Omental fat pad (tissue), 4 donors: ENCODE results near the gene RADIL. TPM values are rescaled to one million over a fixed set of nuclear protein-coding genes. Genes with fewer than 3 reads are reported as not detected.

ENCODE experiments used
- ATAC-seq: fragments of 150-250 bp; one replicate; pipeline ENCODE4 v1.9.1; 2016; ENCODE audit warnings: mild to moderate bottlenecking, moderate library complexity; ENCODE audit not compliant: low FRiP score
- DNase-seq: peaks from one replicate; pipeline ENCODE4 v3.0.0-alpha.2; 2019; ENCODE audit warnings: low spot score
- CTCF ChIP-seq, 3 donors: fragments of 450-650 bp; IDR thresholded peaks; one replicate each; pipeline ENCODE4 v1.5.1; 2016 to 2017; ENCODE audit warnings: antibody characterized with exemption in 3 of 3, mild to moderate bottlenecking in 3 of 3, moderate library complexity in 2 of 3
- total RNA-seq, 4 donors: library from RNA; depleted of rRNA; stranded (reverse); fragments of >200 nt; gene quantifications; one replicate each; pipeline ENCODE4 v1.1.0, GENCODE V29; 2016

RADIL gene
- total RNA-seq, 4 donors from 2014 or later, result 1.1 to 12.3 (median 4.4) TPM

GRCh38 chr7:4790516-4790991 lies 93.0 kb downstream of the RADIL start:
- ATAC-seq (no peak), DNase-seq (no peak)
- no peak for TF ChIP-seq CTCF (IDR thresholded peaks at IDR 0.05)

DNA sequence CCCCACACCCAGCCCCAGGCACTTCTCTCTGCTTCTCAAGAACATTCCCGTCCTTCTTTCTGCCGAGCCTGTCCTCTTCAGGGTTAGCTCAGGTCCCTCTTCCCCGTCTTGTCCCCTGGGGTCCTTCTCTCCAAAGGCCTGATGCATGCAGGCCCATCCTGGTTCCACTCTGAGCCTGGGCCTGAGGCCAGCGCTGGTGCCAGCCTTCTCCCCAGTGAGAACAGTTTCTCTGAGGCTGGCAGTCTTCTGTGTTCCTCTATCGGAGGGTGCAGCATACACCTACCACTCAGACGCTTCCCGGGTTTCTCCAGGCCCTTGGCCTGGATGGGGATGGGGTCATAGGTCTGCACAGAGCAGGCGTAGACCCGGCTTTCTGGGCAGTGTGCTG lies 93.4 kb downstream of the RADIL start:
- no peak for DNase-seq
- TF ChIP-seq CTCF (IDR thresholded peaks at IDR 0.05), result no peak
- ATAC-seq, result no peak

DNA sequence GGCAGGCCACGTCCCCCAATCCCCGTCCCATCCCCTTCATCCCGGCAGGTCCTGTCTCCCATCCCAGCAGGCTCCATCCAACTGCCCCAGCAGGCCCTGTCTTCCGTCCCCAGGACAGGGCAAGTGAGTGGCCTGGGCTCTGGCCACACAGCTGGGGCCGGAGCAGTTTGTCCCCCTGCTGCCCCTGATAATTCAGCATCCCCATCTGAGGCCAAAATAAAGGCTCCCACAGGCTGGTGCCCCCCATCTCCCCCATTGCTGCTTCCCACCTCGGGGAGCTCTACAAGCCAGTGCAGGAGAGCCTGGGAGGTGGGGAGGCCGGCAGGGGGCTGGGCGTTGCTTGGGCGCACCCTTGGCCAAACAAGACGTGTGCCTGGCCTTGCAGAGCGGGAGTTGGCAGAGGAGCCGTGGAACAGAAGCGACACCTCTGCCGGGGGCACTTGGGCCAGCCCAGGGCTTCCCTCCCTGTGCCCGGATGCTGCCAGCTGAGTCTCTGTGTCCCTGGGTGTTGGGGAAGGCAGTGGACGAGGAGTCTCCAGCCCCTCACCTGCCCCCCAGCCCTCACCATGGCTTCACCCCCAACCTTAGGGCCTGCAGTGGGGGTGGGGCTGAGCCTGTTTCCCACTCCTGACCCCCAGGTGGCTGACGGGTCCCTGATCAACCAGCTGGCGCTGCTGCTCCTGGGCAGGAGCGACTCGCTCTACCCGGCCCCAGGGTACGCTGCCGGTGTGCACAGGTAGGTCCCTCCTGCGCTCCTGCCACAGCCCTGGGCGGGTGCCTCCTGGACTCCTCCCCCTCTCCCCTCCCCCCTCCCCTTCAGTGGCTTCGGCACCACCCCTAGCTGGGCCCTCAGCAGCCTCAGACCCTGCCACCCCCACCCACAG lies 94.1 kb downstream of the RADIL start:
- DNase-seq, result no peak
- no peak for TF ChIP-seq CTCF (IDR thresholded peaks at IDR 0.05)
- ATAC-seq, result no peak

- ATAC-seq, result no peak
- TF ChIP-seq CTCF (IDR thresholded peaks at IDR 0.05), result no peak
Observed at GRCh38 chr7:4788627-4789189, 94.8 kb downstream of the RADIL start.

GRCh38 chr7:4787947-4788626 lies 95.4 kb downstream of the RADIL start:
- no peak for TF ChIP-seq CTCF (IDR thresholded peaks at IDR 0.05)
- DNase-seq, result no peak

More at GRCh38 chr7:4788627-4789189, 94.8 kb downstream of the RADIL start:
- DNase-seq, result no peak

DNA sequence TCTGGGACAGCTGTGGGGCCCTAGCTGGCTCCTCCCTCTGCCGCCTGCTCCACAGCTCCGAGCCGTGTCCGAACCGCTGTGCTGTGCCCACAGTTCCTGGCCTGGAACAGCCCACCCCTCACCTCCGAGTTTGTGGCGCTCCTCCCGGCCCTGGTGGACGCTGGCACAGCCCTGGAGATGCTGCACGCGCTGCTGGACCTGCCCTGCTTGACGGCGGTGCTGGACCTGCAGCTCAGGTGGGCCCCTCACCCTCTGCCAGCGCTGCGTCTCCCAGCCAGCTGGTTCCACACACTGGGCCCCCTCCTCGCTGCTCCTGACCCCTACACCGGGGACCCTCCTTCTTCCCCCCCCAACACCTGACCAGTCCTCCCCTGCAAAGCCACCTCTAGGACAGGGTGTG lies 96.0 kb downstream of the RADIL start:
- TF ChIP-seq CTCF (IDR thresholded peaks at IDR 0.05), result no peak
- ATAC-seq (no peak), DNase-seq (no peak)

More at GRCh38 chr7:4787947-4788626, 95.4 kb downstream of the RADIL start:
- no peak for ATAC-seq
